ENCODE measurements around the gene SERPINH1.

Gene SERPINH1

GRCh38 chr11:75535071-75535470, 27.0 kb upstream of the SERPINH1 start:
- no peak overlapping the region for H3K4me2 ChIP-seq (ENCODE audit: low read depth, low read length, poor library complexity, severe bottlenecking)
- peaks cover 10% of the 10 kb centered on the region for H3K4me1 ChIP-seq (ENCODE audit: insufficient read depth, low read length, poor library complexity, severe bottlenecking)
- H3K9ac ChIP-seq (ENCODE audit: low read depth, low read length, poor library complexity, severe bottlenecking) = no peak overlapping the region
- no peak overlapping the region for H3K4me3 ChIP-seq (ENCODE audit: low read length, poor library complexity, severe bottlenecking)
- H3K9me2 ChIP-seq (replicated peaks; ENCODE audit: low read depth, low read length) = no peaks in the 10 kb centered on the region
- TF ChIP-seq EZH2phosphoT487 (IDR thresholded peaks at IDR 0.05; ENCODE audit: borderline replicate concordance) (no peak), CTCF (conservative IDR thresholded peaks at IDR 0.05; ENCODE audit: low read length) (no peak)
- no peaks in the 10 kb centered on the region for H4K20me1 ChIP-seq (ENCODE audit: insufficient read depth, low read length, poor library complexity, severe bottlenecking)
- no peak overlapping the region for H2AFZ ChIP-seq (ENCODE audit: low read length)
- no peaks in the 10 kb centered on the region for H3K27me3 ChIP-seq (ENCODE audit: insufficient read depth, low read length, poor library complexity, severe bottlenecking)
- no peaks in the 10 kb centered on the region for H3K79me2 ChIP-seq (ENCODE audit: insufficient read depth, low read length)
- H3K9me3 ChIP-seq (ENCODE audit: insufficient read depth, low read depth, low read length) = no peaks in the 10 kb centered on the region
- H3F3A ChIP-seq (ENCODE audit: low read depth) = no peaks in the 10 kb centered on the region
- H3K36me3 ChIP-seq (ENCODE audit: insufficient read depth, low read length) = no peaks in the 10 kb centered on the region

GRCh38 chr11:75536786-75537641, 25.0 kb upstream of the SERPINH1 start:
- Histone ChIP-seq H3F3A (ENCODE audit: low read depth) (no peaks in the 10 kb centered on the region), H4K20me1 (ENCODE audit: insufficient read depth, low read length, poor library complexity, severe bottlenecking) (no peaks in the 10 kb centered on the region), H3K36me3 (ENCODE audit: insufficient read depth, low read length) (no peaks in the 10 kb centered on the region), H3K4me1 (ENCODE audit: insufficient read depth, low read length, poor library complexity, severe bottlenecking) (peaks cover 10% of the 10 kb centered on the region), H3K4me3 (ENCODE audit: low read length, poor library complexity, severe bottlenecking) (no peak overlapping the region), H3K9me3 (ENCODE audit: insufficient read depth, low read depth, low read length) (no peaks in the 10 kb centered on the region), H3K27me3 (ENCODE audit: insufficient read depth, low read length, poor library complexity, severe bottlenecking) (no peaks in the 10 kb centered on the region), H3K4me2 (ENCODE audit: low read depth, low read length, poor library complexity, severe bottlenecking) (no peak overlapping the region), H3K9ac (ENCODE audit: low read depth, low read length, poor library complexity, severe bottlenecking) (no peak overlapping the region), H2AFZ (ENCODE audit: low read length) (no peak overlapping the region), H3K79me2 (ENCODE audit: insufficient read depth, low read length) (no peaks in the 10 kb centered on the region), H3K9me2 (replicated peaks; ENCODE audit: low read depth, low read length) (no peaks in the 10 kb centered on the region)
- TF ChIP-seq CTCF (conservative IDR thresholded peaks at IDR 0.05; ENCODE audit: low read length) = no peak
- no peak for TF ChIP-seq EZH2phosphoT487 (IDR thresholded peaks at IDR 0.05; ENCODE audit: borderline replicate concordance)

- Histone ChIP-seq H3F3A (ENCODE audit: low read depth) (no peaks in the 10 kb centered on the region), H3K27me3 (ENCODE audit: insufficient read depth, low read length, poor library complexity, severe bottlenecking) (no peaks in the 10 kb centered on the region), H4K20me1 (ENCODE audit: insufficient read depth, low read length, poor library complexity, severe bottlenecking) (no peaks in the 10 kb centered on the region), H3K9ac (ENCODE audit: low read depth, low read length, poor library complexity, severe bottlenecking) (no peak overlapping the region), H3K79me2 (ENCODE audit: insufficient read depth, low read length) (no peaks in the 10 kb centered on the region), H3K4me3 (ENCODE audit: low read length, poor library complexity, severe bottlenecking) (no peak overlapping the region), H3K4me1 (ENCODE audit: insufficient read depth, low read length, poor library complexity, severe bottlenecking) (peaks cover 10% of the 10 kb centered on the region), H3K9me2 (replicated peaks; ENCODE audit: low read depth, low read length) (no peaks in the 10 kb centered on the region), H2AFZ (ENCODE audit: low read length) (no peak overlapping the region), H3K36me3 (ENCODE audit: insufficient read depth, low read length) (no peaks in the 10 kb centered on the region), H3K9me3 (ENCODE audit: insufficient read depth, low read depth, low read length) (no peaks in the 10 kb centered on the region), H3K4me2 (ENCODE audit: low read depth, low read length, poor library complexity, severe bottlenecking) (no peak overlapping the region)
- no peak for TF ChIP-seq EZH2phosphoT487 (IDR thresholded peaks at IDR 0.05; ENCODE audit: borderline replicate concordance)
- no peak for TF ChIP-seq CTCF (conservative IDR thresholded peaks at IDR 0.05; ENCODE audit: low read length)
These were observed 24.3 kb upstream of the SERPINH1 start for GRCh38 chr11:75537740-75538139.

All from Loucy (cell line).